Neuron (in vitro differentiated cells): ENCODE data around the gene ATCAY.
"Not testable (repeated sequence)": the region's sequence is repeated elsewhere in the genome, so short reads cannot be mapped to it uniquely, and the experiment has no call there.

ENCODE experiments used
- H2AFZ ChIP-seq: one replicate; pipeline ENCODE4 v1.6.1; 2013; ENCODE audit warnings: low read depth, mild to moderate bottlenecking, inconsistent platforms, low read length, moderate library complexity
- H3K27me3 ChIP-seq: one replicate; pipeline ENCODE4 v1.6.1; 2013; ENCODE audit warnings: low read length; ENCODE audit not compliant: insufficient read depth
- H3K36me3 ChIP-seq: one replicate; pipeline ENCODE4 v1.6.1; 2013; ENCODE audit warnings: low read length; ENCODE audit not compliant: insufficient read depth
- H3K4me1 ChIP-seq: one replicate; pipeline ENCODE4 v1.6.1; 2013; ENCODE audit warnings: low read length; ENCODE audit not compliant: insufficient read depth
- H3K4me3 ChIP-seq: 2 replicates; pipeline ENCODE4 v1.5.1; 2013; ENCODE audit warnings: mild to moderate bottlenecking, low read length, moderate library complexity
- H3K9me3 ChIP-seq: one replicate; pipeline ENCODE4 v1.6.1; 2013; ENCODE audit warnings: low read length

ATCAY gene

GRCh38 chr19:3950871-3951861 lies 70.7 kb downstream of the ATCAY start:
- Histone ChIP-seq H3K4me1 (no peaks in the 10 kb centered on the region), H3K9me3 (no peaks in the 10 kb centered on the region), H3K4me3 (no peak overlapping the region), H3K27me3 (no peaks in the 10 kb centered on the region), H3K36me3 (no peaks in the 10 kb centered on the region), H2AFZ (no peak overlapping the region)

GRCh38 chr19:3952755-3953276 lies 72.3 kb downstream of the ATCAY start:
- not testable (repeated sequence) for H3K4me1 ChIP-seq, H2AFZ ChIP-seq, H3K9me3 ChIP-seq

GRCh38 chr19:3954107-3954506 lies 73.6 kb downstream of the ATCAY start:
- Histone ChIP-seq H3K36me3 (peaks cover 20% of the 10 kb centered on the region), H3K4me3 (no peak overlapping the region), H2AFZ (no peak overlapping the region), H3K4me1 (no peaks in the 10 kb centered on the region), H3K27me3 (no peaks in the 10 kb centered on the region), H3K9me3 (no peaks in the 10 kb centered on the region)

More at GRCh38 chr19:3952755-3953276, 72.3 kb downstream of the ATCAY start:
- not testable (repeated sequence) for H3K36me3 ChIP-seq, H3K27me3 ChIP-seq, H3K4me3 ChIP-seq

GRCh38 chr19:3955276-3955675 lies 74.8 kb downstream of the ATCAY start:
- not testable (repeated sequence) for H3K9me3 ChIP-seq, H3K27me3 ChIP-seq, H3K4me1 ChIP-seq, H2AFZ ChIP-seq, H3K4me3 ChIP-seq
- H3K36me3 ChIP-seq: peaks cover 28% of the 10 kb centered on the region

- Histone ChIP-seq H3K27me3 (no peaks in the 10 kb centered on the region), H2AFZ (no peak overlapping the region), H3K9me3 (no peaks in the 10 kb centered on the region), H3K4me1 (no peaks in the 10 kb centered on the region), H3K4me3 (no peak overlapping the region), H3K36me3 (peaks cover 29% of the 10 kb centered on the region)
These were observed 75.2 kb downstream of the ATCAY start for GRCh38 chr19:3955688-3956087.

- Histone ChIP-seq H2AFZ (no peak overlapping the region), H3K9me3 (no peaks in the 10 kb centered on the region), H3K4me1 (no peaks in the 10 kb centered on the region), H3K36me3 (peaks cover 58% of the 10 kb centered on the region), H3K4me3 (no peak overlapping the region), H3K27me3 (no peaks in the 10 kb centered on the region)
These were observed 78.6 kb downstream of the ATCAY start for GRCh38 chr19:3958836-3959765.

GRCh38 chr19:3959766-3960131 lies 79.3 kb downstream of the ATCAY start:
- Histone ChIP-seq H3K4me3 (no peak overlapping the region), H3K9me3 (no peaks in the 10 kb centered on the region), H3K36me3 (peaks cover 64% of the 10 kb centered on the region), H3K4me1 (no peaks in the 10 kb centered on the region), H3K27me3 (no peaks in the 10 kb centered on the region), H2AFZ (no peak overlapping the region)

GRCh38 chr19:3961007-3961406 lies 80.5 kb downstream of the ATCAY start:
- Histone ChIP-seq H3K36me3 (peaks cover 73% of the 10 kb centered on the region), H2AFZ (no peak overlapping the region), H3K27me3 (no peaks in the 10 kb centered on the region), H3K4me1 (no peaks in the 10 kb centered on the region), H3K4me3 (no peak overlapping the region), H3K9me3 (no peaks in the 10 kb centered on the region)

- Histone ChIP-seq H3K27me3 (no peaks in the 10 kb centered on the region), H3K9me3 (no peaks in the 10 kb centered on the region), H3K4me1 (peaks cover 9% of the 10 kb centered on the region), H3K4me3 (no peak overlapping the region), H2AFZ (no peak overlapping the region), H3K36me3 (peaks cover 79% of the 10 kb centered on the region)
These were observed 83.2 kb downstream of the ATCAY start for GRCh38 chr19:3963458-3964255.

GRCh38 chr19:3964256-3965194 lies 84.0 kb downstream of the ATCAY start:
- Histone ChIP-seq H3K36me3 (peaks cover 70% of the 10 kb centered on the region), H3K9me3 (no peaks in the 10 kb centered on the region), H3K4me3 (no peak overlapping the region), H3K27me3 (no peaks in the 10 kb centered on the region), H2AFZ (no peak overlapping the region), H3K4me1 (peaks cover 18% of the 10 kb centered on the region)

GRCh38 chr19:3966051-3967017 lies 85.8 kb downstream of the ATCAY start:
- H3K4me3 ChIP-seq: no peak overlapping the region

More at GRCh38 chr19:3966051-3967017, 85.8 kb downstream of the ATCAY start:
- Histone ChIP-seq H3K4me1 (peaks cover 25% of the 10 kb centered on the region), H3K9me3 (no peaks in the 10 kb centered on the region), H3K36me3 (peaks cover 59% of the 10 kb centered on the region), H2AFZ (no peak overlapping the region), H3K27me3 (no peaks in the 10 kb centered on the region)
